Measurements from ENCODE around the gene A1BG.

A1BG gene

GRCh38 chr19:58385891-58386575, 32.7 kb upstream of the A1BG start:
- H3K36me3 ChIP-seq (replicated peaks in 1 of 2; ENCODE audit: control insufficient read depth in 2 of 2, insufficient read depth in 2 of 2, low read length in 2 of 2), result peaks cover 13 to 30% of the 10 kb centered on the region in 2 donors
- no peaks in the 10 kb centered on the region for H3K27me3 ChIP-seq (ENCODE audit: control insufficient read depth in 3 of 3, insufficient read depth in 3 of 3, low read depth in 1 of 3, low read length in 3 of 3)
- H3K9ac ChIP-seq (ENCODE audit: low read depth, low read length, poor library complexity), result peak overlapping the region; percentile 98
- H3K9me3 ChIP-seq (replicated peaks in 1 of 2; ENCODE audit: control insufficient read depth in 2 of 2, insufficient read depth in 1 of 2, low read depth in 1 of 2, low read length in 2 of 2), result no peaks in the 10 kb centered on the region
- peak overlapping the region; percentile 97 for H3K27ac ChIP-seq (replicated peaks; ENCODE audit: low read length)
- peaks cover 13 to 17% of the 10 kb centered on the region in 2 donors for H3K4me1 ChIP-seq (ENCODE audit: control insufficient read depth in 2 of 2, insufficient read depth in 1 of 2, low read depth in 1 of 2, low read length in 2 of 2)
- no CpG with 5 or more reads among the region's 36 CpGs for WGBS, 2 donors (ENCODE audit: extremely low coverage in 2 of 2, insufficient read length in 2 of 2, insufficient replicate concordance in 1 of 2)
- H3K4me2 ChIP-seq (ENCODE audit: insufficient read depth, low read length, poor library complexity, severe bottlenecking), result peak overlapping the region; percentile 95
- H3K79me1 ChIP-seq (ENCODE audit: low read depth, low read length), result peaks cover 13% of the 10 kb centered on the region
- peak overlapping the region; percentile 94 for H4K91ac ChIP-seq (ENCODE audit: low read depth, low read length, poor library complexity)
- peak overlapping the region; percentile 99 for H3K18ac ChIP-seq (ENCODE audit: low read length)
- H2AFZ ChIP-seq (ENCODE audit: low read length), result peak overlapping the region; percentile 91
- peak overlapping the region; percentile 89 for H4K8ac ChIP-seq (ENCODE audit: low read depth, low read length)
- H2BK5ac ChIP-seq (ENCODE audit: low read length), result peak overlapping the region; percentile 96
- H2BK120ac ChIP-seq (ENCODE audit: low read depth, low read length), result no peak overlapping the region
- DNase-seq (ENCODE audit: low spot score), result no peak
- peak overlapping the region; percentile 87 for H3K4ac ChIP-seq (ENCODE audit: low read length)
- H3K4me3 ChIP-seq (ENCODE audit: low read length in 2 of 2), result peak overlapping the region; percentile 60 to 91
- peak overlapping the region; percentile 99 for H2AK5ac ChIP-seq (ENCODE audit: low read depth, low read length)
- H3K23ac ChIP-seq (ENCODE audit: low read depth, low read length, poor library complexity), result peak overlapping the region; percentile 94
- H2BK12ac ChIP-seq (ENCODE audit: low read length), result peak overlapping the region; percentile 69
- H3K14ac ChIP-seq (ENCODE audit: low read length), result peak overlapping the region; percentile 87
- H2BK15ac ChIP-seq (ENCODE audit: low read length), result peak overlapping the region; percentile 27

DNA sequence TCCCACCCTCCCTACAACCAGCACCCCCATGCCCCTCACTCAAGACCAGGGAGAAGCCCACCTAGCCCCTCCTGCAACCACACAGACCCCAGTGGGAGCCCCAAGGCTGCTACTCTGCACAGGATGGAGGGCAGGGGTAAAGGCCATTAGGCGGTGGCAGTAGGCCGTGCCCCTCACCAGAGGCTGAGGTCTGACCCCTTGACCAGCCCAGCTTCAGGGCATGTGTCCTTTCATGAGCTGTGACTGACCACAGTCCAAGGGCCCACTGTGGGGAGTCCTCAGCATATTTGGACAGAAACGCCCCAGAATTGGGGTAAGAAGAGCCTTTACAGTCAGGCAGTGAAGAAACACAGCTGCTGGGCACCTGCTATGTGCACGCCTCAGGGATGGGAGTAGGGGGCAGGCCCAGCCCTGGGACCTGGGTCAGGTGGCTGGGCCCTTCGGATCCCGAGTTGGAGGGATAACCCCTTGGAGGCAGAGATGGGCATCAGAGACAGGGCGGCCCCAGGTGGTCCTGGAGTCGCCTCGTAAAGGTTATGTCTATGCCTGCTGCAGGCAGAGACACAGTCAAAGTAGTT, 32.1 kb upstream of the A1BG start:
- no peak overlapping the region for H3K14ac ChIP-seq (ENCODE audit: low read length)
- H4K8ac ChIP-seq (ENCODE audit: low read depth, low read length), result no peak overlapping the region
- no peaks in the 10 kb centered on the region for H3K9me3 ChIP-seq (replicated peaks in 1 of 2; ENCODE audit: control insufficient read depth in 2 of 2, insufficient read depth in 1 of 2, low read depth in 1 of 2, low read length in 2 of 2)
- H2AFZ ChIP-seq (ENCODE audit: low read length), result no peak overlapping the region
- H3K9ac ChIP-seq (ENCODE audit: low read depth, low read length, poor library complexity), result peak overlapping the region; percentile 98
- no peak overlapping the region for H3K27ac ChIP-seq (replicated peaks; ENCODE audit: low read length)
- no peak overlapping the region for H2BK120ac ChIP-seq (ENCODE audit: low read depth, low read length)
- no peak overlapping the region for H3K4ac ChIP-seq (ENCODE audit: low read length)
- H4K91ac ChIP-seq (ENCODE audit: low read depth, low read length, poor library complexity), result no peak overlapping the region
- H2BK5ac ChIP-seq (ENCODE audit: low read length), result no peak overlapping the region
- H3K36me3 ChIP-seq (replicated peaks in 1 of 2; ENCODE audit: control insufficient read depth in 2 of 2, insufficient read depth in 2 of 2, low read length in 2 of 2), result peaks cover 7 to 24% of the 10 kb centered on the region in 2 donors
- H3K4me3 ChIP-seq (ENCODE audit: low read length in 2 of 2), result peak overlapping the region in 1 of 2 donors; percentile 60
- H3K4me2 ChIP-seq (ENCODE audit: insufficient read depth, low read length, poor library complexity, severe bottlenecking), result peak overlapping the region; percentile 95
- H2BK15ac ChIP-seq (ENCODE audit: low read length), result no peak overlapping the region
- no peaks in the 10 kb centered on the region for H3K27me3 ChIP-seq (ENCODE audit: control insufficient read depth in 3 of 3, insufficient read depth in 3 of 3, low read depth in 1 of 3, low read length in 3 of 3)
- H3K18ac ChIP-seq (ENCODE audit: low read length), result no peak overlapping the region
- peak overlapping the region; percentile 99 for H2AK5ac ChIP-seq (ENCODE audit: low read depth, low read length)
- peaks cover 13% of the 10 kb centered on the region for H3K79me1 ChIP-seq (ENCODE audit: low read depth, low read length)
- peaks cover 13 to 17% of the 10 kb centered on the region in 2 donors for H3K4me1 ChIP-seq (ENCODE audit: control insufficient read depth in 2 of 2, insufficient read depth in 1 of 2, low read depth in 1 of 2, low read length in 2 of 2)
- WGBS, 2 donors (ENCODE audit: extremely low coverage in 2 of 2, insufficient read length in 2 of 2, insufficient replicate concordance in 1 of 2), result no CpG with 5 or more reads among the region's 9 CpGs
- no peak overlapping the region for H2BK12ac ChIP-seq (ENCODE audit: low read length)
- H3K23ac ChIP-seq (ENCODE audit: low read depth, low read length, poor library complexity), result no peak overlapping the region
- no peak for DNase-seq (ENCODE audit: low spot score)

GRCh38 chr19:58382997-58383603, 29.8 kb upstream of the A1BG start:
- Histone ChIP-seq H3K23ac (ENCODE audit: low read depth, low read length, poor library complexity) (no peak overlapping the region), H3K18ac (ENCODE audit: low read length) (no peak overlapping the region), H2BK5ac (ENCODE audit: low read length) (no peak overlapping the region), H3K79me1 (ENCODE audit: low read depth, low read length) (peaks cover 7% of the 10 kb centered on the region), H2AK5ac (ENCODE audit: low read depth, low read length) (no peak overlapping the region), H3K9ac (ENCODE audit: low read depth, low read length, poor library complexity) (no peak overlapping the region), H3K27me3 (ENCODE audit: control insufficient read depth in 3 of 3, insufficient read depth in 3 of 3, low read depth in 1 of 3, low read length in 3 of 3) (no peaks in the 10 kb centered on the region), H3K27ac (replicated peaks; ENCODE audit: low read length) (no peak overlapping the region), H3K4me1 (ENCODE audit: control insufficient read depth in 2 of 2, insufficient read depth in 1 of 2, low read depth in 1 of 2, low read length in 2 of 2) (peaks cover 10 to 22% of the 10 kb centered on the region in 2 donors), H3K14ac (ENCODE audit: low read length) (no peak overlapping the region), H2BK15ac (ENCODE audit: low read length) (no peak overlapping the region), H3K36me3 (replicated peaks in 1 of 2; ENCODE audit: control insufficient read depth in 2 of 2, insufficient read depth in 2 of 2, low read length in 2 of 2) (peaks cover 3 to 4% of the 10 kb centered on the region in 2 donors), H3K9me3 (replicated peaks in 1 of 2; ENCODE audit: control insufficient read depth in 2 of 2, insufficient read depth in 1 of 2, low read depth in 1 of 2, low read length in 2 of 2) (no peaks in the 10 kb centered on the region), H2AFZ (ENCODE audit: low read length) (no peak overlapping the region), H4K91ac (ENCODE audit: low read depth, low read length, poor library complexity) (no peak overlapping the region), H4K8ac (ENCODE audit: low read depth, low read length) (no peak overlapping the region), H3K4ac (ENCODE audit: low read length) (no peak overlapping the region), H2BK12ac (ENCODE audit: low read length) (no peak overlapping the region), H3K4me2 (ENCODE audit: insufficient read depth, low read length, poor library complexity, severe bottlenecking) (no peak overlapping the region), H3K4me3 (ENCODE audit: low read length in 2 of 2) (no peak overlapping the region), H2BK120ac (ENCODE audit: low read depth, low read length) (no peak overlapping the region)
- DNase-seq (ENCODE audit: low spot score), result no peak
- no CpG with 5 or more reads among the region's 6 CpGs for WGBS, 2 donors (ENCODE audit: extremely low coverage in 2 of 2, insufficient read length in 2 of 2, insufficient replicate concordance in 1 of 2)
